Measurements from ENCODE around the gene SPEM2. TPM values are rescaled to one million over a fixed set of nuclear protein-coding genes. Genes with fewer than 3 reads are reported as not detected.
A peak's percentile ranks its signal among the peaks of the same experiment; 100 is the strongest.

Gene SPEM2
- total and polyA plus RNA-seq, 4 donors: not detected

DNA sequence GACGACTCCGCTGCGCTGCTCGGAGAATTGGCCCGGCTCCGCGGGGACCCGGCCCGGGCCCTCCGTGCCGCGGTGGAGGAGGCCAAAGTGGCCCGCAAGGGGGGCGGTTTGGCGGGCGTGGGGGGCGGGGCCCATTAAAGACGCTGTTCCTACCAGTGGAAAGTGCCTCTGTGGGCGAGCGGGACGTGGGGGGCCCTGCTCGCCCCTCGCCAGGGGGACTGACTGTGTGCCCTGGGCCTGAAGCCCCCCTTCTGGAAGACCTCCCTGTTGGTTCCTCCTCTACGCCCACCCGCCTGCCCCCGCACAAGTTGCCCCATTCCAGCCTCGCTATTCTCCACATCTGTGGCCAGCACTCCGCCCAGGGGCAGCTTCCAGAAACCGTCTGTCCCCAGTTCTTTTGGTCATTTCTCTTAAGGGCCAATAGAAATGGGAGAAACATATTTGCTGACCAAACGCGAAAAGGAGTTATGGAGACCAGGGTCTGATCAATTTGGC, 12.0 kb downstream of the SPEM2 start (continued):
- TF ChIP-seq, protein P1, sequence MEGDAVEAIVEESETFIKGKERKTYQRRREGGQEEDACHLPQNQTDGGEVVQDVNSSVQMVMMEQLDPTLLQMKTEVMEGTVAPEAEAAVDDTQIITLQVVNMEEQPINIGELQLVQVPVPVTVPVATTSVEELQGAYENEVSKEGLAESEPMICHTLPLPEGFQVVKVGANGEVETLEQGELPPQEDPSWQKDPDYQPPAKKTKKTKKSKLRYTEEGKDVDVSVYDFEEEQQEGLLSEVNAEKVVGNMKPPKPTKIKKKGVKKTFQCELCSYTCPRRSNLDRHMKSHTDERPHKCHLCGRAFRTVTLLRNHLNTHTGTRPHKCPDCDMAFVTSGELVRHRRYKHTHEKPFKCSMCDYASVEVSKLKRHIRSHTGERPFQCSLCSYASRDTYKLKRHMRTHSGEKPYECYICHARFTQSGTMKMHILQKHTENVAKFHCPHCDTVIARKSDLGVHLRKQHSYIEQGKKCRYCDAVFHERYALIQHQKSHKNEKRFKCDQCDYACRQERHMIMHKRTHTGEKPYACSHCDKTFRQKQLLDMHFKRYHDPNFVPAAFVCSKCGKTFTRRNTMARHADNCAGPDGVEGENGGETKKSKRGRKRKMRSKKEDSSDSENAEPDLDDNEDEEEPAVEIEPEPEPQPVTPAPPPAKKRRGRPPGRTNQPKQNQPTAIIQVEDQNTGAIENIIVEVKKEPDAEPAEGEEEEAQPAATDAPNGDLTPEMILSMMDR (IDR thresholded peaks at IDR 0.05; ENCODE audit: low read depth, low read length, missing input control): no peak
- TF ChIP-seq, protein P2, sequence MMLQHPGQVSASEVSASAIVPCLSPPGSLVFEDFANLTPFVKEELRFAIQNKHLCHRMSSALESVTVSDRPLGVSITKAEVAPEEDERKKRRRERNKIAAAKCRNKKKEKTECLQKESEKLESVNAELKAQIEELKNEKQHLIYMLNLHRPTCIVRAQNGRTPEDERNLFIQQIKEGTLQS (IDR thresholded peaks at IDR 0.05): no peak
- no peak for TF ChIP-seq EGR1 (IDR thresholded peaks at IDR 0.05; ENCODE audit: low read depth in 2 of 2)
- TF ChIP-seq, protein P3, sequence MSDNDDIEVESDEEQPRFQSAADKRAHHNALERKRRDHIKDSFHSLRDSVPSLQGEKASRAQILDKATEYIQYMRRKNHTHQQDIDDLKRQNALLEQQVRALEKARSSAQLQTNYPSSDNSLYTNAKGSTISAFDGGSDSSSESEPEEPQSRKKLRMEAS (IDR thresholded peaks at IDR 0.05): no peak
- no peak for TF ChIP-seq YY1 (IDR thresholded peaks at IDR 0.05)

DNA sequence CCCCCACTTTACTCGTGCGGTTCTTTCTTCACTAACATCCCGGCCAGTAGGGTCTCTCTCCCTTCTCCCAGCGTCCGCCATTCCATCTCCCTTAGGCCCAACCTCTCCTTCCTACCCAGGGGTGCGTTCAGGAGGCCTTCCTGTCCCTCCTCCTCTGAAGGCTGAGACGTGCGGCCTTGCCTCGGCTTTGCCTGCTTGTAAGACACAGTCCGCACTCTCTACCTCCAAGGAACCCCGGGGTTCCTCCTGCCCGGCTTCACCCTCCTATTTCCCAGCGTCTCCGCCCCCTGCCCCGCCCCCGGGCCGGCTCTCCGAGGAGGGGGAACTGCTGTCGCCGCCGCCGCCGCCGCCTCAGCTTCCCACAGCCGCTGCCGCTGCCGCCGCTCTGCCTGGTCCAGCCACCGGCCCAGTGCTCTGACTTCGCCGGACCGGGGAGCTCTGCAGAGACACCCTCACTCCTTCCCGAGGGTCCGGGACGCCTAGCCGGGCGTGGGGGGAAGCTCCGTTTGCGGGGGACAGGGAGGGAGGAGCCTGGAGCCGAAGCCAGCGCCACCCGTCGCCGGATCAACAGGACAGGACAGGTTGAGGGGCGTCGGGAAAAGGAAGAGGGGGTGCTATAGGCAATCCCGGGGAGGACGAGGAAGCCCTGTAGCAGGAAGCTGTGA, 12.7 kb downstream of the SPEM2 start:
- peaks cover 0 to 3% (median 0%) of the 10 kb centered on the region in 4 donors for H3K27me3 ChIP-seq (ENCODE audit: control insufficient read depth in 4 of 4, insufficient read depth in 4 of 4, low read length in 3 of 4)
- H3K27ac ChIP-seq (ENCODE audit: low read depth in 1 of 2, low read length in 2 of 2): no peak overlapping the region
- peaks cover 20 to 48% (median 39%) of the 10 kb centered on the region in 4 donors for H3K4me1 ChIP-seq (ENCODE audit: control insufficient read depth in 4 of 4, insufficient read depth in 4 of 4, low read length in 3 of 4)
- H3K4me3 ChIP-seq (ENCODE audit: low read depth in 1 of 3, low read length in 3 of 3): peak overlapping the region in 1 of 3 donors; percentile 26
- no peak overlapping the region for H3K9ac ChIP-seq (ENCODE audit: low read depth in 1 of 2, low read length in 2 of 2)
- no peaks in the 10 kb centered on the region for H3K36me3 ChIP-seq (ENCODE audit: control insufficient read depth in 4 of 4, insufficient read depth in 3 of 4, low read depth in 1 of 4, low read length in 3 of 4)
- TF ChIP-seq RXRA (IDR thresholded peaks at IDR 0.05) (no peak), RAD21 (IDR thresholded peaks at IDR 0.05) (no peak), YY1 (IDR thresholded peaks at IDR 0.05) (no peak), HNF4A (conservative IDR thresholded peaks at IDR 0.05) (no peak), NR2F2 (IDR thresholded peaks at IDR 0.05) (no peak)
- TF ChIP-seq, protein P3 (IDR thresholded peaks at IDR 0.05): no peak
- TF ChIP-seq, protein P4, sequence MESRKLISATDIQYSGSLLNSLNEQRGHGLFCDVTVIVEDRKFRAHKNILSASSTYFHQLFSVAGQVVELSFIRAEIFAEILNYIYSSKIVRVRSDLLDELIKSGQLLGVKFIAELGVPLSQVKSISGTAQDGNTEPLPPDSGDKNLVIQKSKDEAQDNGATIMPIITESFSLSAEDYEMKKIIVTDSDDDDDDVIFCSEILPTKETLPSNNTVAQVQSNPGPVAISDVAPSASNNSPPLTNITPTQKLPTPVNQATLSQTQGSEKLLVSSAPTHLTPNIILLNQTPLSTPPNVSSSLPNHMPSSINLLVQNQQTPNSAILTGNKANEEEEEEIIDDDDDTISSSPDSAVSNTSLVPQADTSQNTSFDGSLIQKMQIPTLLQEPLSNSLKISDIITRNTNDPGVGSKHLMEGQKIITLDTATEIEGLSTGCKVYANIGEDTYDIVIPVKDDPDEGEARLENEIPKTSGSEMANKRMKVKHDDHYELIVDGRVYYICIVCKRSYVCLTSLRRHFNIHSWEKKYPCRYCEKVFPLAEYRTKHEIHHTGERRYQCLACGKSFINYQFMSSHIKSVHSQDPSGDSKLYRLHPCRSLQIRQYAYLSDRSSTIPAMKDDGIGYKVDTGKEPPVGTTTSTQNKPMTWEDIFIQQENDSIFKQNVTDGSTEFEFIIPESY (IDR thresholded peaks at IDR 0.05): no peak
- TF ChIP-seq, protein P1 (IDR thresholded peaks at IDR 0.05; ENCODE audit: low read depth, low read length, missing input control): no peak
- 42% methylated on average over 48 of the region's 48 CpGs for WGBS
- no peaks in the 10 kb centered on the region for H3K9me3 ChIP-seq (ENCODE audit: control insufficient read depth in 4 of 4, low read length in 3 of 4)
- peak; percentile 46 for DNase-seq (ENCODE audit: low spot score)
